ENCODE results near the gene MAGOH.
"Not testable (repeated sequence)": the region's sequence is repeated elsewhere in the genome, so short reads cannot be mapped to it uniquely, and the experiment has no call there.

Gene MAGOH

DNA sequence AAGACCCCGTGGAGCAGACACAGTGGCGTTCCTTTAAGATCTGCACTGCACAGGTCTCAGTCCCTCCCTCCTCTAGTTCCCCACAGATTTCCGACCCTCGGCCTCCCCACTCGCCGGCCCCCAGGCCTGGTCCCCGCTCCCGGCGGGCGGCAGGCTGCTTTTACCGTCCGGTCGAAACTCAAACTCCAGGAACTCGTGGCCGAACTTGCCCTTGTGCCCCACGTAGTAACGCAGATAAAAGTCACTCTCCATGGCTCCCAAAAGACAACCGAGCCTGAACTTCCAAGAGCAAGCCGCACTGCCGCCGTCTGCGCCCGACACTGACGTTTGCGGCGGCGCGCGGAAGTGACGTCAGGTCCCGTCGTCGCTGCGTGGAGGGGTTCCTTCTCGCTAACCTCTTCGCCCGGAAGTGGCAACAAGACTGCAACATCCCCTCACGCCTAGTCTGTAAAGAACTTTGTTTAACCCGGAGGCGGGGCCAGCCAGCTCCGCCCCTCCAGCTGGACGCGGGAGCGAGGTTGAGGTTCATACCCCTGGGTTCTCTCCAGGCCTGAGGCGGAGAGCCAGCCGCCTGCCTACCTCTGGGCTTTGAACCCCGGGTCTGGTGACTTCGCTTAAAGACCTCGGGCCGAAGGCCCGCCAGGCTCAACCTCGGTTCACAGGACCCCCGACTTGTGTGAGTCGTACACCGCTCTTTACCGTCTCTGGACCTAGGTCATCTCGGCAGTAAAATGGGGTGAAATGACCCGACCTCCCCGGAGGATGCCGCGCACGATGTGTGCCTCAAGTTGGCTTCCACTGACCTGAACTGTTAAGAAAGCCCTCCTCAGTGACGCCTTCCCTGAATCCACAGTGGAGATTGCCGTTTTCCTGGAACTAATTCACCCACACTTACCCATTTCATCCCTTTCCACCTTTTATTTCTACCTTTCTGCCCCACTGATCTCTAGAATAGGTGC lies at the start of gene MAGOH:
TSS of gene MAGOH (minus strand) at position 322 of the 959 bp plus-strand sequence. CDS start at position 252, 70 bp downstream.
- ChIA-PET POLR2A (interaction anchor here (0.6 kb wide), 1 partner anchor 27 kb away, joined by 4 read pairs; no protein-coding TSS in a partner anchor), CTCF (no interaction called here)
- TF ChIP-seq, protein P1, sequence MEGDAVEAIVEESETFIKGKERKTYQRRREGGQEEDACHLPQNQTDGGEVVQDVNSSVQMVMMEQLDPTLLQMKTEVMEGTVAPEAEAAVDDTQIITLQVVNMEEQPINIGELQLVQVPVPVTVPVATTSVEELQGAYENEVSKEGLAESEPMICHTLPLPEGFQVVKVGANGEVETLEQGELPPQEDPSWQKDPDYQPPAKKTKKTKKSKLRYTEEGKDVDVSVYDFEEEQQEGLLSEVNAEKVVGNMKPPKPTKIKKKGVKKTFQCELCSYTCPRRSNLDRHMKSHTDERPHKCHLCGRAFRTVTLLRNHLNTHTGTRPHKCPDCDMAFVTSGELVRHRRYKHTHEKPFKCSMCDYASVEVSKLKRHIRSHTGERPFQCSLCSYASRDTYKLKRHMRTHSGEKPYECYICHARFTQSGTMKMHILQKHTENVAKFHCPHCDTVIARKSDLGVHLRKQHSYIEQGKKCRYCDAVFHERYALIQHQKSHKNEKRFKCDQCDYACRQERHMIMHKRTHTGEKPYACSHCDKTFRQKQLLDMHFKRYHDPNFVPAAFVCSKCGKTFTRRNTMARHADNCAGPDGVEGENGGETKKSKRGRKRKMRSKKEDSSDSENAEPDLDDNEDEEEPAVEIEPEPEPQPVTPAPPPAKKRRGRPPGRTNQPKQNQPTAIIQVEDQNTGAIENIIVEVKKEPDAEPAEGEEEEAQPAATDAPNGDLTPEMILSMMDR (IDR thresholded peaks at IDR 0.05; ENCODE audit: control extremely low read depth, extremely low read depth, low read depth, missing control alignments), result no peak
- peak; percentile 98 for DNase-seq (ENCODE audit: extremely low spot score)

DNA sequence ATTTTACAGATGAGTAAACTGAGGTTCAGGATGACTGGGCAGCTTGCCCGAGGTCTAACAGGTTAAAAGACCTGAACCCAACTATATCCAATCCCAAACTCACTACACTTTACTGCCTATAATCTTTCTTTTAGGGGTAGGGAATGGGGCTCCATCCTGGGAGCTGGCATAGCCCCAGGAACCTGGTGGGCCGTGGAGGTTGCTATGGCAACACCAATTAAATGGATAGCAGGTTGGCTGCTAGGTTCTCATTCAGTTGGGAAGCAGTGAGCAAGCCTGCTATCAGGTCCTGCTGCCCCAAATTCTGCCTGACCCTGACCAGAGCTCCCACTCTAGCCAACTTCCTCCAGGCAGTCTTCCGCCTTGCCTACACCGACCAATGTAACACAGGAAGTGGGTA lies 48.6 kb upstream of the MAGOH start:
- ChIA-PET POLR2A (interaction anchor here (0.9 kb wide), 1 partner anchor 33 kb away, joined by 3 read pairs; no protein-coding TSS in a partner anchor), CTCF (interaction anchor here (1.2 to 8.7 kb wide), 5 partner anchors 8 to 107 kb away, joined by 3 to 74 read pairs (median 10); no protein-coding TSS in a partner anchor)
- TF ChIP-seq, protein P1 (IDR thresholded peaks at IDR 0.05; ENCODE audit: control extremely low read depth, extremely low read depth, low read depth, missing control alignments), result no peak
- DNase-seq (ENCODE audit: extremely low spot score), result no peak

DNA sequence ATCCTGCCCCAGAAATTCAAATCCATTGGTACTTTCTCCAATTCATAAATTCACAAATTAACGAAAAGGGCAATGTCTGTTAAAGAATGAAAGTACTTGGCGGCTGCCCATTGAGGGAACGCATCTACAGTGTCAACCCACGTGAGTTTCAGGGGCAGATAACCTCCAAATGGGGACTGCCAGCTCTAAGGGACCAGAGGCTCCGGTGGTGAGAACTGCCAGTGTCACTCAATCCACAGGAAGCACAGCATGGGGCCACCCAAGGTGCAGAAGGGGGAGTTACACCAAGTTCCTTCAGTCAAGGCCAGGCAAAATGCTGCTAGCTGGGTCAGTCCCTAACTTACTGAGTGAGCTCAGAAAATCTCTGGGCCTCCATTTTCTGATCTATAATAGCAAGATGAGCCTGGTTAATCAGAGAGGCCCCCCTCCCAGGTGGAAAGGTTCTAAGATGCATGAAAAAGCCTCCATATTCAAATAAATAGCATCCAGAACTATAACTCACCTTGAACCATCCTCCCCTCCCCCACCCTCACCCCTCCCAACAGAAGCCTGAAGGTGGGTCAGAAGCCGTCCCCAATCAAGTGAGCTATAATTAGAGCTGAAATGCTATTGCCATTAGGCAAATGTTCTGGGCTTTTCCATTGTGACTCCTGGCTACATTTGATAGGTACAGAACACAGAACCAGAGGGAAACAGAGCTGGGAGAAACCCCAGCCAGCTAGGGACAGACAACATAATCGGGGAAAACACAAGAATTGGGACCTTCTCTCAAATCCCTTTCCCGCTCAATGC lies 47.8 kb upstream of the MAGOH start:
- ChIA-PET CTCF (interaction anchor here (1.2 to 8.7 kb wide), 4 partner anchors 7 to 108 kb away, joined by 3 to 74 read pairs (median 24); no protein-coding TSS in a partner anchor), POLR2A (no interaction called here)
- no peak for DNase-seq (ENCODE audit: extremely low spot score)
- TF ChIP-seq, protein P1 (IDR thresholded peaks at IDR 0.05; ENCODE audit: control extremely low read depth, extremely low read depth, low read depth, missing control alignments), result no peak

DNA sequence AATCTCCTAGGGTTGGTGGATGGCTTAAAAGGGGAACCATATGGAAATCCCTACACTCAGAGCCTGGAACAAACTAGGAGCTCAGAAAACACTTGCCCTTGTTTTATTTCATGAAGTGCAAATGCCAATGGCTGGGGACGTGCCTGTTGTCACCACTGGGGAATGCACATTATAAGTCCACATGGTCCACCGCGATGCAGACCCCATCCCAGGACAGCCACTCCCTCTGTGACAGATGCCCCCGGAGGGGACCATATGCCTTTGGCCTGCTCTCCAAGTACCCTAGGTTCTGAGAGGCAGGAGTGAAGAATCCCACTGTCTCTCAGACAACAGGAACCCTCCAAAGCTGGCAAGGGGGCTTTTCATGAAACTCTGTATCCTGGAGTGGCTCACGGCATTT lies 47.2 kb upstream of the MAGOH start:
- ChIA-PET POLR2A (no interaction called here), CTCF (interaction anchor here (1.2 to 8.7 kb wide), 4 partner anchors 6 to 108 kb away, joined by 3 to 74 read pairs (median 24); no protein-coding TSS in a partner anchor)
- TF ChIP-seq, protein P1 (IDR thresholded peaks at IDR 0.05; ENCODE audit: control extremely low read depth, extremely low read depth, low read depth, missing control alignments), result no peak
- DNase-seq (ENCODE audit: extremely low spot score), result no peak

DNA sequence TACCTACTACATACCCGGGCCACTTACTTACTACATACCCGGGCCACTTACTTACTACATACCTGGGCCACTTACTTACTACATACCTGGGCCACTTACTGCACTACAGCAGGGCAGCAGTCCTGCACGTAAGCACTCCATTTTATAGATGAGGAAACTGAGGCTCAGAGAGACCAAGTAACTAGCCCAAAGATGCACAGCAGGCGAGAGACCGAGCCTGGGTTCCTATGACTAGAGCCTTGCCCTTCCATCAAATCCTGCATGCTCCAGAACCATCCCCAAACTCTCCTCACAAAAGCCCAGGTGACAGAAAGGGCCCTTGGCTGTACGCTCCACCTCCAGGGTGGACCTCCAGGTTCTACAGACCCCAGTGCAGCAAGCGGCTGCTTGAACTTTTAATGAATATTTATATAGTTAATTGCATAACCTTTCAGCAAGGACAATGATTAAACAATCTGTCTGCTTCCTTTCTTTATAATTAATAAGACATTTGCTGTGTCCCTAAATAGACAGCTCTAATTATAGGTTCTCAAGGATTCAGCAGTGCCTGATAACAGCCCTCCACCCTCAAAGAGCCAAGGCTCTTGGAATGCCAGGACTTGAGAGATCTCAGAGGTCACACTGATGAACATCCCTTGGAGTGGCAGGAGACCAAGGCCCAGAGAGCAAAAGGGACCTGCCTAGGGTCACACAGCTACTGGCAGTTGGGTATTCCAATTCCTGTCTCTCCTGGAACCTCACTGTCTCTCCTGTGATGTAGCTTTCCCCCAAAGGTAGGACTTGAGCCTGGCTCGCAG lies 46.1 kb upstream of the MAGOH start:
- CTCF ChIA-PET, result no interaction called here
- POLR2A ChIA-PET, result no interaction called here
- TF ChIP-seq, protein P1 (IDR thresholded peaks at IDR 0.05; ENCODE audit: control extremely low read depth, extremely low read depth, low read depth, missing control alignments), result no peak
- DNase-seq (ENCODE audit: extremely low spot score), result no peak

DNA sequence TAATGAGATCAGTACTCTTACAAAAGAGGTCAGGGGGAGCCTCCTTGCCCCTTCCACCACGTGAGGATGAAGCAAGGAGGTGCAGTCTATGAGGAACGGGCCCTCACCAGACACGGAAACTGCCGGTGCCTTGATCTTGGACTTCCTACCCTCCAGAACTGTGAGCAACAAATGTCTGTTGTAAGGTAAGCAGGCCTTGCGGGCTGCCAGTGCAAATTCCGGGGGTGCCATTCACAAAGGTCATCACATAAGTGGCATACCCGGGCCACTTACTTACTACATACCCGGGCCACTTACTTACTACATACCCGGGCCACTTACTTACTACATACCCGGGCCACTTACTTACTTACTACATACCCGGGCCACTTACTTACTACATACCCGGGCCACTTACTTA lies 44.8 kb upstream of the MAGOH start:
- CTCF ChIA-PET, result interaction anchor here (1.0 to 13.6 kb wide), 3 partner anchors 27 to 111 kb away, joined by 3 to 338 read pairs (median 3); no protein-coding TSS in a partner anchor
- POLR2A ChIA-PET; DNase-seq (ENCODE audit: extremely low spot score): not testable (repeated sequence)
